Hepatocyte (in vitro differentiated cells): ENCODE measurements around the gene ADGRL4. TPM values are rescaled to one million over a fixed set of nuclear protein-coding genes. Genes with fewer than 3 reads are reported as not detected.

Source experiments
- DNase-seq: peaks from one replicate; pipeline ENCODE4 v3.0.0-alpha.2; 2016; ENCODE audit warnings: low spot score
- H2AFZ ChIP-seq: fragments of 200-600 bp; sonication (generic); 2 replicates; pipeline ENCODE4 v1.6.0; 2016; ENCODE audit warnings: antibody characterized with exemption, mild to moderate bottlenecking
- H3K27ac ChIP-seq: fragments of 200-600 bp; sonication (generic); 2 replicates; pipeline ENCODE4 v1.5.1; 2016; ENCODE audit warnings: mild to moderate bottlenecking
- H3K27me3 ChIP-seq: fragments of 200-600 bp; sonication (generic); 2 replicates; pipeline ENCODE4 v1.6.1; 2016
- H3K36me3 ChIP-seq: fragments of 200-600 bp; sonication (generic); replicated peaks from 2 replicates; pipeline ENCODE4 v1.5.1; 2016; ENCODE audit warnings: low read depth; ENCODE audit not compliant: insufficient read depth
- H3K4me1 ChIP-seq: fragments of 200-600 bp; sonication (generic); 2 replicates; pipeline ENCODE4 v1.5.1; 2016; ENCODE audit warnings: mild to moderate bottlenecking, moderate library complexity; ENCODE audit not compliant: insufficient read depth
- H3K4me2 ChIP-seq: fragments of 200-600 bp; sonication (generic); 2 replicates; pipeline ENCODE4 v1.6.0; 2016
- H3K4me3 ChIP-seq: fragments of 200-600 bp; sonication (generic); 2 replicates; pipeline ENCODE4 v1.5.1; 2016; ENCODE audit warnings: mild to moderate bottlenecking
- H3K79me2 ChIP-seq: fragments of 200-600 bp; sonication (generic); 2 replicates; pipeline ENCODE4 v1.6.0; 2017; ENCODE audit warnings: mild to moderate bottlenecking
- H3K9me2 ChIP-seq: fragments of 200-600 bp; sonication (generic); replicated peaks from 2 replicates; pipeline ENCODE4 v1.6.0; 2017; ENCODE audit warnings: mild to moderate bottlenecking; ENCODE audit not compliant: insufficient read depth
- H3K9me3 ChIP-seq: fragments of 200-600 bp; sonication (generic); 2 replicates; pipeline ENCODE4 v1.5.1; 2016; ENCODE audit warnings: low read depth, mild to moderate bottlenecking
- H4K20me1 ChIP-seq: fragments of 200-600 bp; sonication (generic); 2 replicates; pipeline ENCODE4 v1.6.0; 2016; ENCODE audit warnings: mild to moderate bottlenecking; ENCODE audit not compliant: insufficient read depth, poor library complexity, severe bottlenecking
- EZH2 ChIP-seq: fragments of 200-600 bp; sonication (generic); IDR thresholded peaks from 2 replicates; pipeline ENCODE4 v1.6.1; 2016; ENCODE audit warnings: antibody characterized with exemption, mild to moderate bottlenecking, borderline replicate concordance
- EZH2phosphoT487 ChIP-seq: fragments of 200-600 bp; sonication (generic); IDR thresholded peaks from one replicate; pipeline ENCODE4 v1.6.1; 2018; ENCODE audit warnings: antibody characterized with exemption, mild to moderate bottlenecking, low read depth, moderate library complexity; ENCODE audit not compliant: unreplicated experiment, severe bottlenecking
- WGBS: methylation state at CpG from one replicate; pipeline ENCODE4 v1.1.6; 2016; ENCODE audit warnings: low lambda C conversion rate; ENCODE audit errors: missing lambda C conversion rate; 5-methylcytosine and 5-hydroxymethylcytosine counted together
- polyA plus RNA-seq: library from polyadenylated mRNA; unstranded; fragments of >200 nt; fragmentation: Nextera tagmentation; extraction: Ambion mirVana; gene quantifications from 2 replicates; pipeline ENCODE4 v1.2.1, GENCODE V29; 2016
- total RNA-seq: library from RNA; depleted of rRNA; stranded (reverse); fragments of >200 nt; gene quantifications from 2 replicates; pipeline ENCODE4 v1.2.3, GENCODE V29; 2014
- TF ChIP-seq, protein P1 (sequence below): fragments of 200-600 bp; sonication (generic); IDR thresholded peaks from 2 replicates; pipeline ENCODE4 v1.5.1; 2016; ENCODE audit warnings: antibody characterized with exemption, mild to moderate bottlenecking; ENCODE audit not compliant: poor library complexity

Gene ADGRL4
- total and polyA plus RNA-seq, 2 experiments from 2014 or later = 2.2 to 2.4 TPM

DNA sequence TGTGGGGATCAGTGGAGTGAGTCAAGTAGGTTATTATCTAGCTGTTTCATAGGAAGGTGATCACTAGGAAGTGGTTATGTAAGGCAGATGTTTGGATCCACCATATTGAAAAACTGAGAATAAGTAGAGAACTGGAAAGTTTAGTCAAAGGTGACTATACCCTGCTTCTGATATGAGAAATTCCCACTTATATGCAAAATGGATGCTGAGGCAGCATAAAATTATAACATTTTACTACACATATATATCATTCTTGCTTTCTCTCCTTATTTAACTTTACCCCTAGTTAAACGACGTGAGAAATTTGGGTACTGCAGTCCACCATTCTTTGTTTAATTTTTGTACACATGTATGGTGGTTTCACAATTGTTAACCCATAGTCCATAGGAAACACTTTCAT is 142.4 kb downstream of the ADGRL4 start:
- H4K20me1 ChIP-seq = no peaks in the 10 kb centered on the region
- 96% methylated on average over 2 of the region's 2 CpGs for WGBS
- no peak overlapping the region for H3K4me3 ChIP-seq
- H3K27ac ChIP-seq = no peak overlapping the region
- TF ChIP-seq, protein P1, sequence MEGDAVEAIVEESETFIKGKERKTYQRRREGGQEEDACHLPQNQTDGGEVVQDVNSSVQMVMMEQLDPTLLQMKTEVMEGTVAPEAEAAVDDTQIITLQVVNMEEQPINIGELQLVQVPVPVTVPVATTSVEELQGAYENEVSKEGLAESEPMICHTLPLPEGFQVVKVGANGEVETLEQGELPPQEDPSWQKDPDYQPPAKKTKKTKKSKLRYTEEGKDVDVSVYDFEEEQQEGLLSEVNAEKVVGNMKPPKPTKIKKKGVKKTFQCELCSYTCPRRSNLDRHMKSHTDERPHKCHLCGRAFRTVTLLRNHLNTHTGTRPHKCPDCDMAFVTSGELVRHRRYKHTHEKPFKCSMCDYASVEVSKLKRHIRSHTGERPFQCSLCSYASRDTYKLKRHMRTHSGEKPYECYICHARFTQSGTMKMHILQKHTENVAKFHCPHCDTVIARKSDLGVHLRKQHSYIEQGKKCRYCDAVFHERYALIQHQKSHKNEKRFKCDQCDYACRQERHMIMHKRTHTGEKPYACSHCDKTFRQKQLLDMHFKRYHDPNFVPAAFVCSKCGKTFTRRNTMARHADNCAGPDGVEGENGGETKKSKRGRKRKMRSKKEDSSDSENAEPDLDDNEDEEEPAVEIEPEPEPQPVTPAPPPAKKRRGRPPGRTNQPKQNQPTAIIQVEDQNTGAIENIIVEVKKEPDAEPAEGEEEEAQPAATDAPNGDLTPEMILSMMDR = no peak
- no peak for TF ChIP-seq EZH2phosphoT487
- no peak for TF ChIP-seq EZH2
- H3K36me3 ChIP-seq = no peaks in the 10 kb centered on the region
- H3K4me2 ChIP-seq = no peak overlapping the region
- no peaks in the 10 kb centered on the region for H3K4me1 ChIP-seq
- H3K9me3 ChIP-seq = no peaks in the 10 kb centered on the region
- H3K27me3 ChIP-seq = no peaks in the 10 kb centered on the region
- H2AFZ ChIP-seq = no peak overlapping the region
- no peaks in the 10 kb centered on the region for H3K9me2 ChIP-seq
- DNase-seq = no peak
- no peaks in the 10 kb centered on the region for H3K79me2 ChIP-seq

DNA sequence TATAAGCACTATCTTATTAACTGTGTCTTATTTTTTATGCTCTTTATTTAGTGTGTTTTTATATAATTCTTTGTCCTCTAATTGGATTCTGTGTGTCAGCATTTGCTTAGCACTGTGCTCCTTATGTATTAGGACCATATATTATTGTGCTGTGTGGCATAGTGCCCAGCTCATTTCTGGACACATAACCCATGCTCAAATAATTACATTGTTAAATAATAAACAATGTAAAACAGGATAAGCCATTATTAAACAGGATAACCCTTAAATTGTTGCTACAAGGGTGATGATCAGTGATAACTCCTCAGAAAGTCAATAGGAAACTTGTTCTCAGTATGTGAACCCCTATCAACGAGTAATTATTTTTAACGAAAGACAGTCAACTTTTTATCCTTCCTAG is 150.4 kb downstream of the ADGRL4 start:
- Histone ChIP-seq H3K27ac (no peak overlapping the region), H3K36me3 (no peaks in the 10 kb centered on the region), H3K79me2 (no peaks in the 10 kb centered on the region), H3K9me3 (no peaks in the 10 kb centered on the region), H3K4me1 (no peaks in the 10 kb centered on the region), H2AFZ (no peak overlapping the region), H3K4me2 (no peak overlapping the region), H4K20me1 (no peaks in the 10 kb centered on the region), H3K27me3 (no peaks in the 10 kb centered on the region), H3K9me2 (no peaks in the 10 kb centered on the region), H3K4me3 (no peak overlapping the region)
- no peak for DNase-seq
- 80% methylated on average over 2 of the region's 2 CpGs for WGBS
- TF ChIP-seq EZH2phosphoT487 (no peak), EZH2 (no peak)
- TF ChIP-seq, protein P1 = no peak

DNA sequence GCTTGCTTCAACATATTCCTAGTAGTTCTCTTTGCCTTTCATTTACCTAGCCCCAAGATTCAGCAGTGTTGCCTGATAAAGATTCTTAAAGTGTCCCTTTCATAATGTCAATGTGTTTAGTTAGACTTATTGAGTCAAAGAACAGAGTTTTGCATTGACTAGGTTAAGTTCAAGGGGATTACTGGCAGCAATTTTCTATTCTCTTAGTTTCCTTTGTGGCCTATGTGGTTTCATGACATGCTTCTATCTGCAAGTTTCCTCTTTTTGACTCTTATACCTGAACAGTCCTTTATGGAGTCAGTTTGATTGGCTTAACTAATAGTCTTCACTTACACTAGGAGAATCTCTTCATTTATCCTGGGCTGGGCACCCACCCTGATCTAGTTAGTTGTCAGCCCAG is 151.3 kb downstream of the ADGRL4 start:
- Histone ChIP-seq H3K27ac (no peak overlapping the region), H3K4me1 (no peaks in the 10 kb centered on the region), H4K20me1 (no peaks in the 10 kb centered on the region), H3K27me3 (no peaks in the 10 kb centered on the region), H3K4me2 (no peak overlapping the region), H3K9me3 (no peaks in the 10 kb centered on the region), H3K79me2 (no peaks in the 10 kb centered on the region), H2AFZ (no peak overlapping the region), H3K4me3 (no peak overlapping the region), H3K36me3 (no peaks in the 10 kb centered on the region), H3K9me2 (no peaks in the 10 kb centered on the region)
- DNase-seq = no peak
- TF ChIP-seq EZH2 (no peak), EZH2phosphoT487 (no peak)
- TF ChIP-seq, protein P1 = no peak

DNA sequence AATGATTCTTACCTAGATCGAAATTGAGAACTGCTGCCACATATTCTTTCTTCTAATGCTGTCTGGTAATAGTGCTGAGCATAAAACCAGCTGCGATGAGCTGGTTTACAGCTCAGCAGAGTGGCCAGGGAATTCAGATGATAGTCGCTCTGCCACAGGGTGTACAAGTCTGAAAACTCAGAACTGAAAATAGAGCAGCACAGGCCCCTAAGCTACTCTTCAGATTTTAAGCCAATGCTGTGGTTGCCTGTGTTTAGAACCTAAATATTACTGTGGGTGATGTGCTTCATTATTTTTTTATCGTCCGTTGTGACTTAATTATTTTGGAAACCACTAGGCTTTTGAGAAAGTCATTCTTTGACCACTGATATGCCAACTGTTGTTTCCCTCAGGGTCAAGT is 152.0 kb downstream of the ADGRL4 start:
- Histone ChIP-seq H4K20me1 (no peaks in the 10 kb centered on the region), H3K27me3 (no peaks in the 10 kb centered on the region), H3K27ac (no peak overlapping the region), H3K9me2 (no peaks in the 10 kb centered on the region), H3K9me3 (no peaks in the 10 kb centered on the region), H3K36me3 (no peaks in the 10 kb centered on the region), H3K4me1 (no peaks in the 10 kb centered on the region), H3K4me2 (no peak overlapping the region), H3K4me3 (no peak overlapping the region), H3K79me2 (no peaks in the 10 kb centered on the region), H2AFZ (no peak overlapping the region)
- 92% methylated on average over 5 of the region's 5 CpGs for WGBS
- TF ChIP-seq EZH2phosphoT487 = no peak
- TF ChIP-seq EZH2 = no peak
- TF ChIP-seq, protein P1 = no peak
- no peak for DNase-seq
